Natural killer cell treated with Interleukin-12 subunit alpha and Interleukin-12 subunit beta and Interleukin-15 and Interleukin-18, amount 100 ng/mL, for 72 hours (primary cell): ENCODE data around the gene GLRX2. TPM values are rescaled to one million over a fixed set of nuclear protein-coding genes. Genes with fewer than 3 reads are reported as not detected.

Experiments
- total RNA-seq, 2 donors: library from RNA; stranded (reverse); gene quantifications; one replicate each; pipeline ENCODE4 v1.2.3, GENCODE V29; 2022

Gene GLRX2
- total RNA-seq, 2 donors from 2014 or later = 22.9 to 23.6 TPM

Other genes starting within 250 kb of the GLRX2 start
- gene UCHL5, start 46.1 kb downstream of the GLRX2 start, total RNA-seq = 10 to 100 TPM; 67.9 to 76.8 TPM
- 10 to 100 TPM; 60.6 to 74.0 TPM for gene RO60, start 45.8 kb downstream of the GLRX2 start, total RNA-seq
- 10 to 100 TPM; 71.8 to 76.5 TPM for gene CDC73, start 16.6 kb upstream of the GLRX2 start, total RNA-seq
- not detected for gene B3GALT2, start 81.2 kb upstream of the GLRX2 start, total RNA-seq